Heart right ventricle (tissue), 16 donors: ENCODE measurements around the gene S100A4. TPM values are rescaled to one million over a fixed set of nuclear protein-coding genes. Genes with fewer than 3 reads are reported as not detected.

Source experiments
- ATAC-seq, 8 donors: fragments of 200-7000 bp; cut with Tn5 transposase; one replicate each; pipeline ENCODE4 v1.9.1; 2020; ENCODE audit warnings: mild to moderate bottlenecking in 8 of 8, moderate library complexity in 8 of 8, moderate number of reproducible peaks in 1 of 8
- DNase-seq, 2 donors: peaks; one replicate each; pipeline ENCODE4 v3.0.0-alpha.2; 2020
- H3K27ac ChIP-seq, 10 donors: fragments of 200-600 bp; sonication (generic) in 2 of 10; one replicate each; pipeline versions ENCODE4 v1.5.0 to v1.8.0; 2020 to 2022; ENCODE audit warnings: mild to moderate bottlenecking in 3 of 10
- H3K27me3 ChIP-seq, 7 donors: fragments of 200-600 bp; one replicate each; pipeline ENCODE4 v1.8.0; 2021 to 2022; ENCODE audit warnings: mild to moderate bottlenecking in 2 of 7
- H3K36me3 ChIP-seq, 9 donors: fragments of 200-600 bp; sonication (generic) in 1 of 9; one replicate each; pipeline versions ENCODE4 v1.5.0 to v1.8.0; 2020 to 2022; ENCODE audit warnings: mild to moderate bottlenecking in 2 of 9
- H3K4me1 ChIP-seq, 9 donors: fragments of 200-600 bp; sonication (generic) in 1 of 9; one replicate each; pipeline versions ENCODE4 v1.5.0 to v1.8.0; 2020 to 2022; ENCODE audit warnings: mild to moderate bottlenecking in 4 of 9
- H3K4me3 ChIP-seq, 10 donors: fragments of 200-600 bp; sonication (generic) in 2 of 10; one replicate each; pipeline versions ENCODE4 v1.5.0 to v1.8.0; 2020 to 2022; ENCODE audit warnings: mild to moderate bottlenecking in 7 of 10, moderate library complexity in 2 of 10
- H3K9me3 ChIP-seq, 11 donors: fragments of 200-600 bp in 10 of 11; sonication (generic) in 2 of 11; one replicate each; pipeline versions ENCODE4 v1.5.0 to v1.8.0; 2013 to 2022; ENCODE audit warnings: mild to moderate bottlenecking in 2 of 11, control low read depth in 1 of 11, moderate library complexity in 1 of 11
- CTCF ChIP-seq, 9 donors: fragments of 200-600 bp; sonication (generic) in 2 of 9; IDR thresholded peaks; one replicate each; pipeline versions ENCODE4 v1.5.0 to v1.8.0; 2021 to 2022; ENCODE audit warnings: antibody characterized with exemption in 9 of 9, mild to moderate bottlenecking in 5 of 9, moderate library complexity in 1 of 9
- WGBS, 2 donors: extraction: QIAGEN DNeasy Blood & Tissue Kit; methylation state at CpG; one replicate each; pipeline ENCODE4 v1.1.7; 2013; ENCODE audit warnings: inconsistent platforms in 1 of 2; 5-methylcytosine and 5-hydroxymethylcytosine counted together
- intact Hi-C, 10 donors: fragments of 100-400 bp; cut with DNase I; formaldehyde crosslinking; loops; one replicate each; pipeline versions ENCODE4 v1.11.1 to v1.14.2; 2022
- polyA plus RNA-seq, 2 donors: library from polyadenylated mRNA; stranded (reverse); fragments of 200-250 nt; gene quantifications; one replicate each; pipeline ENCODE4 v1.2.3, GENCODE V29; 2013
- total RNA-seq, 10 donors: library from RNA; stranded (reverse); fragmentation: NEBNext Ultra II Directional in 3 of 10; extraction: Animal tissue kit (Norgen Biotek cat#: 25700) in 3 of 10; gene quantifications; one replicate each; pipeline versions ENCODE4 v1.2.1 to v1.2.4, GENCODE V29; 2021 to 2023
- donor health status: Arrhythmogenic right ventricular cardiomyopathy.
- donor health status: ischemic (EF 13 %, LVEDD 7.1; RV severe dilation, severe dysfunction).
- donor health status: healthy with polysubstance abuse.
- donor health status: DM: no; HTN: yes; CAD: no.
- donor health status: DM: no; HTN: no; CAD: no.
- donor health status: ischemic (EF 25% LVEDD 6.9; RV normal size, moderate dysfunction).
- donor health status: ischemic (EF 25% LVEDD 5.7; RV mildly dilated, moderate dysfunction).
- donor health status: healthy.
- donor health status: DM: yes; HTN: yes; CAD: no.
- donor health status: Ischemic cardiomyopathy.
- donor health status: ischemic (EF 35%, LVEDD 5.7; RV mildly dilated, moderate dysfunction).
- donor health status: nonischemic (EF 11% LVEDD 7.7; RV severe dilation, severe dysfunction).
- donor health status: DM: yes; HTN: yes; CAD: no.
- donor health status: PGD.
- donor health status: ischemic (EF 29% LVEDD 5.4; RV normal size, mild dysfunction).
- donor health status: nonischemic (EF 23%, LVEDD 6.1; RV moderate dilation, normal function).

Gene S100A4
- total and polyA plus RNA-seq, 12 donors: 29.4 to 755 (median 78.3) TPM

- intact Hi-C loops: loop anchor here in 4 of 10 donors (10.0 kb wide), 2 partner anchors 45 to 205 kb away; partner anchors contain the start of gene S100A9 (in 3 of the 4)
- H3K4me3 ChIP-seq: no peak overlapping the region
- H3K9me3 ChIP-seq: no peaks in the 10 kb centered on the region
- WGBS, 2 donors: 74 to 100% methylated on average over 2 of the region's 2 CpGs
- peaks cover 0 to 5% (median under 1%) of the 10 kb centered on the region in 9 donors for H3K4me1 ChIP-seq
- H3K36me3 ChIP-seq: no peaks in the 10 kb centered on the region
- no peak for TF ChIP-seq CTCF (IDR thresholded peaks at IDR 0.05)
- no peak overlapping the region for H3K27ac ChIP-seq
- H3K27me3 ChIP-seq: no peaks in the 10 kb centered on the region
- no peak for DNase-seq
- ATAC-seq: no peak
Observed at GRCh38 chr1:153560241-153560640, 14.6 kb upstream of the S100A4 start.

- no peak for TF ChIP-seq CTCF (IDR thresholded peaks at IDR 0.05)
- no peak overlapping the region for H3K4me3 ChIP-seq
- no peaks in the 10 kb centered on the region for H3K27me3 ChIP-seq
- no peak overlapping the region for H3K27ac ChIP-seq
- peaks cover 3 to 20% (median 14%) of the 10 kb centered on the region in 9 donors for H3K4me1 ChIP-seq
- intact Hi-C loops: no loop called here
- H3K36me3 ChIP-seq: no peaks in the 10 kb centered on the region
- WGBS, 2 donors: 93 to 100% methylated on average over 3 of the region's 3 CpGs
- ATAC-seq (no peak), DNase-seq (no peak)
- H3K9me3 ChIP-seq: no peaks in the 10 kb centered on the region
Observed at GRCh38 chr1:153557877-153558276, 12.3 kb upstream of the S100A4 start.

- intact Hi-C loops: no loop called here
- Histone ChIP-seq H3K9me3 (no peaks in the 10 kb centered on the region), H3K36me3 (no peaks in the 10 kb centered on the region), H3K4me3 (no peak overlapping the region), H3K27ac (no peak overlapping the region), H3K4me1 (peaks cover 3 to 21% (median 14%) of the 10 kb centered on the region in 9 donors), H3K27me3 (no peaks in the 10 kb centered on the region)
- ATAC-seq (no peak), DNase-seq (no peak)
- 95 to 100% methylated on average over 1 of the region's 1 CpG for WGBS, 2 donors
- no peak for TF ChIP-seq CTCF (IDR thresholded peaks at IDR 0.05)
Observed at GRCh38 chr1:153556348-153556747, 10.7 kb upstream of the S100A4 start.

GRCh38 chr1:153553830-153554541 is 8.4 kb upstream of the S100A4 start:
- ATAC-seq (peak in 3 of 8 donors; percentile 8 to 39 (median 18)), DNase-seq (no peak)
- Histone ChIP-seq H3K4me3 (no peak overlapping the region), H3K4me1 (peaks cover 10 to 45% (median 31%) of the 10 kb centered on the region in 9 donors), H3K9me3 (no peaks in the 10 kb centered on the region), H3K27ac (peak overlapping the region in 9 of 10 donors; percentile 20 to 72 (median 49)), H3K36me3 (no peaks in the 10 kb centered on the region), H3K27me3 (no peaks in the 10 kb centered on the region)
- intact Hi-C loops: no loop called here
- no peak for TF ChIP-seq CTCF (IDR thresholded peaks at IDR 0.05)
- WGBS, 2 donors: 48 to 72% methylated on average over 2 of the region's 2 CpGs
